PC-3 (cell line): Measurements from ENCODE around the gene UBR4. TPM values are rescaled to one million over a fixed set of nuclear protein-coding genes. Genes with fewer than 3 reads are reported as not detected.

ENCODE experiments used
- ATAC-seq: fragments of 200-7000 bp; cut with Tn5 transposase; 2 replicates; pipeline ENCODE4 v1.9.1; 2020; ENCODE audit warnings: mild to moderate bottlenecking, moderate library complexity
- BruUV-seq: library from RNA; stranded (reverse); fragments of 400-500 nt; replicated peaks from 2 replicates; lab custom pipeline; 2021; lab: Mats Ljungman, UMichigan
- CTCF ChIA-PET: fragments of 300-600 bp; sonication (Branson Sonifier 250); formaldehyde crosslinking; loops from one replicate; lab custom pipeline; 2022; ENCODE audit warnings: antibody characterized with exemption; lab: Charles Lee
- POLR2A ChIA-PET: fragments of 300-600 bp; sonication (Branson Sonifier 250); formaldehyde crosslinking; loops from one replicate; lab custom pipeline; 2022; ENCODE audit warnings: antibody characterized with exemption; ENCODE audit not compliant: unreplicated experiment; lab: Charles Lee
- DNase-seq: peaks from one replicate; pipeline ENCODE4 v3.0.0-alpha.2; 2015
- H2AFZ ChIP-seq: fragments of 300-600 bp; sonication (generic); 2 replicates; pipeline ENCODE4 v1.6.0; 2016; ENCODE audit warnings: antibody characterized with exemption, low read length
- H3F3A ChIP-seq: fragments of 300-600 bp; sonication (generic); one replicate; pipeline ENCODE4 v1.6.0; 2017; ENCODE audit warnings: antibody characterized with exemption, low read length, control low read depth, mild to moderate bottlenecking; ENCODE audit not compliant: unreplicated experiment
- H3K27ac ChIP-seq: fragments of 300-600 bp; sonication (generic); 2 replicates; pipeline ENCODE4 v1.5.1; 2016; ENCODE audit warnings: mild to moderate bottlenecking, low read length
- H3K27me3 ChIP-seq: fragments of 300-600 bp; sonication (generic); 2 replicates; pipeline ENCODE4 v1.6.1; 2016; ENCODE audit warnings: low read length, mixed read lengths
- H3K36me3 ChIP-seq: fragments of 300-600 bp; sonication (generic); 2 replicates; pipeline ENCODE4 v1.6.1; 2016; ENCODE audit warnings: low read depth, mixed run types, low read length, mixed read lengths
- H3K4me1 ChIP-seq: fragments of 300-600 bp; sonication (generic); 2 replicates; pipeline ENCODE4 v1.5.1; 2016; ENCODE audit warnings: low read length; ENCODE audit not compliant: insufficient read depth
- H3K4me2 ChIP-seq: fragments of 300-600 bp; sonication (generic); 2 replicates; pipeline ENCODE4 v1.6.0; 2016; ENCODE audit warnings: low read length
- H3K4me3 ChIP-seq: fragments of 300-600 bp; sonication (generic); 2 replicates; pipeline ENCODE4 v1.5.1; 2016; ENCODE audit warnings: mild to moderate bottlenecking, low read length, mixed read lengths
- H3K79me2 ChIP-seq: fragments of 300-600 bp; sonication (generic); 2 replicates; pipeline ENCODE4 v1.6.1; 2017; ENCODE audit warnings: low read length, mixed read lengths
- H3K9ac ChIP-seq: fragments of 300-600 bp; sonication (generic); 2 replicates; pipeline ENCODE4 v1.6.0; 2016; ENCODE audit warnings: mild to moderate bottlenecking, low read length
- H3K9me2 ChIP-seq: fragments of 300-600 bp; sonication (generic); replicated peaks from 2 replicates; pipeline ENCODE4 v1.6.1; 2016; ENCODE audit warnings: mixed run types, low read length, mixed read lengths
- H3K9me3 ChIP-seq: fragments of 300-600 bp; sonication (generic); 2 replicates; pipeline ENCODE4 v1.6.1; 2016; ENCODE audit warnings: low read length, mixed read lengths
- H4K20me1 ChIP-seq: fragments of 300-600 bp; sonication (generic); 2 replicates; pipeline ENCODE4 v1.6.1; 2016; ENCODE audit warnings: low read length, mixed read lengths
- EZH2 ChIP-seq: fragments of 300-600 bp; sonication (generic); IDR thresholded peaks from one replicate; pipeline ENCODE4 v1.6.1; 2017; ENCODE audit warnings: antibody characterized with exemption, mild to moderate bottlenecking, low read length; ENCODE audit not compliant: unreplicated experiment
- EZH2phosphoT487 ChIP-seq: fragments of 300-600 bp; sonication (generic); IDR thresholded peaks from 2 replicates; pipeline ENCODE4 v1.6.1; 2018; ENCODE audit warnings: mild to moderate bottlenecking, antibody characterized with exemption, low read length, borderline replicate concordance
- intact Hi-C: fragments of 100-400 bp; cut with micrococcal nuclease; formaldehyde crosslinking; loops from 2 replicates; pipeline ENCODE4 v1.9.0; 2023
- total RNA-seq: library from RNA; depleted of rRNA; stranded (reverse); fragments of >200 nt; gene quantifications from 2 replicates; pipeline ENCODE4 v1.2.3, GENCODE V29; 2014
- TF ChIP-seq, protein P1 (sequence below): fragments of 300-600 bp; sonication (generic); conservative IDR thresholded peaks from 2 replicates; pipeline ENCODE4 v1.5.1; 2017; ENCODE audit warnings: antibody characterized with exemption, low read depth, mild to moderate bottlenecking, low read length

Gene UBR4
- total RNA-seq, 1 experiment from 2014 or later, result 141 TPM

- no peaks in the 10 kb centered on the region for H3K4me1 ChIP-seq
- H3K27ac ChIP-seq, result no peak overlapping the region
- H4K20me1 ChIP-seq, result no peaks in the 10 kb centered on the region
- ChIA-PET CTCF (no interaction called here), POLR2A (no interaction called here)
- no peaks in the 10 kb centered on the region for H3K27me3 ChIP-seq
- DNase-seq, result no peak
- H3K4me2 ChIP-seq, result no peak overlapping the region
- no peak overlapping the region for H2AFZ ChIP-seq
- H3K9me2 ChIP-seq, result no peaks in the 10 kb centered on the region
- ATAC-seq, result peak; percentile 57
- no peak overlapping the region for H3K4me3 ChIP-seq
- TF ChIP-seq EZH2phosphoT487 (no peak), EZH2 (no peak)
- TF ChIP-seq, protein P1, sequence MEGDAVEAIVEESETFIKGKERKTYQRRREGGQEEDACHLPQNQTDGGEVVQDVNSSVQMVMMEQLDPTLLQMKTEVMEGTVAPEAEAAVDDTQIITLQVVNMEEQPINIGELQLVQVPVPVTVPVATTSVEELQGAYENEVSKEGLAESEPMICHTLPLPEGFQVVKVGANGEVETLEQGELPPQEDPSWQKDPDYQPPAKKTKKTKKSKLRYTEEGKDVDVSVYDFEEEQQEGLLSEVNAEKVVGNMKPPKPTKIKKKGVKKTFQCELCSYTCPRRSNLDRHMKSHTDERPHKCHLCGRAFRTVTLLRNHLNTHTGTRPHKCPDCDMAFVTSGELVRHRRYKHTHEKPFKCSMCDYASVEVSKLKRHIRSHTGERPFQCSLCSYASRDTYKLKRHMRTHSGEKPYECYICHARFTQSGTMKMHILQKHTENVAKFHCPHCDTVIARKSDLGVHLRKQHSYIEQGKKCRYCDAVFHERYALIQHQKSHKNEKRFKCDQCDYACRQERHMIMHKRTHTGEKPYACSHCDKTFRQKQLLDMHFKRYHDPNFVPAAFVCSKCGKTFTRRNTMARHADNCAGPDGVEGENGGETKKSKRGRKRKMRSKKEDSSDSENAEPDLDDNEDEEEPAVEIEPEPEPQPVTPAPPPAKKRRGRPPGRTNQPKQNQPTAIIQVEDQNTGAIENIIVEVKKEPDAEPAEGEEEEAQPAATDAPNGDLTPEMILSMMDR, result no peak
- BruUV-seq, result no TSS peak
- H3K36me3 ChIP-seq, result peaks cover 54% of the 10 kb centered on the region
- no peak overlapping the region for H3K9ac ChIP-seq
- H3K79me2 ChIP-seq, result no peaks in the 10 kb centered on the region
- H3F3A ChIP-seq, result no peaks in the 10 kb centered on the region
- intact Hi-C loops, result no loop called here
- H3K9me3 ChIP-seq, result no peaks in the 10 kb centered on the region
These were observed 20.8 kb downstream of the UBR4 start for GRCh38 chr1:19189270-19189669.

GRCh38 chr1:19187852-19188251, 22.2 kb downstream of the UBR4 start:
- POLR2A ChIA-PET, result no interaction called here
- no peak overlapping the region for H3K27ac ChIP-seq

GRCh38 chr1:19186001-19186400, 24.1 kb downstream of the UBR4 start:
- Histone ChIP-seq H3K9me2 (no peaks in the 10 kb centered on the region), H4K20me1 (no peaks in the 10 kb centered on the region), H3K4me3 (no peak overlapping the region), H3K79me2 (no peaks in the 10 kb centered on the region), H3K4me1 (no peaks in the 10 kb centered on the region), H3K27ac (no peak overlapping the region), H3K9ac (no peak overlapping the region), H3K36me3 (peaks cover 49% of the 10 kb centered on the region), H2AFZ (no peak overlapping the region), H3K9me3 (no peaks in the 10 kb centered on the region), H3F3A (no peaks in the 10 kb centered on the region), H3K4me2 (no peak overlapping the region), H3K27me3 (no peaks in the 10 kb centered on the region)
- ChIA-PET CTCF (no interaction called here), POLR2A (no interaction called here)
- no peak for ATAC-seq
- intact Hi-C loops, result no loop called here
- BruUV-seq, result no TSS peak
- DNase-seq, result no peak
- TF ChIP-seq EZH2phosphoT487 (no peak), EZH2 (no peak)
- TF ChIP-seq, protein P1, result no peak

More at GRCh38 chr1:19187852-19188251, 22.2 kb downstream of the UBR4 start:
- Histone ChIP-seq H3K27me3 (no peaks in the 10 kb centered on the region), H3K4me2 (no peak overlapping the region), H4K20me1 (no peaks in the 10 kb centered on the region), H3K4me3 (no peak overlapping the region), H3K79me2 (no peaks in the 10 kb centered on the region), H3F3A (no peaks in the 10 kb centered on the region), H3K36me3 (peaks cover 54% of the 10 kb centered on the region), H3K9ac (no peak overlapping the region), H3K4me1 (no peaks in the 10 kb centered on the region), H3K9me3 (no peaks in the 10 kb centered on the region), H3K9me2 (no peaks in the 10 kb centered on the region), H2AFZ (no peak overlapping the region)
- DNase-seq, result no peak
- TF ChIP-seq EZH2 (no peak), EZH2phosphoT487 (no peak)
- TF ChIP-seq, protein P1, result no peak
- no peak for ATAC-seq
- CTCF ChIA-PET, result no interaction called here
- no TSS peak for BruUV-seq
- intact Hi-C loops, result no loop called here
